ENCODE data around the gene CASP8AP2.

DNA sequence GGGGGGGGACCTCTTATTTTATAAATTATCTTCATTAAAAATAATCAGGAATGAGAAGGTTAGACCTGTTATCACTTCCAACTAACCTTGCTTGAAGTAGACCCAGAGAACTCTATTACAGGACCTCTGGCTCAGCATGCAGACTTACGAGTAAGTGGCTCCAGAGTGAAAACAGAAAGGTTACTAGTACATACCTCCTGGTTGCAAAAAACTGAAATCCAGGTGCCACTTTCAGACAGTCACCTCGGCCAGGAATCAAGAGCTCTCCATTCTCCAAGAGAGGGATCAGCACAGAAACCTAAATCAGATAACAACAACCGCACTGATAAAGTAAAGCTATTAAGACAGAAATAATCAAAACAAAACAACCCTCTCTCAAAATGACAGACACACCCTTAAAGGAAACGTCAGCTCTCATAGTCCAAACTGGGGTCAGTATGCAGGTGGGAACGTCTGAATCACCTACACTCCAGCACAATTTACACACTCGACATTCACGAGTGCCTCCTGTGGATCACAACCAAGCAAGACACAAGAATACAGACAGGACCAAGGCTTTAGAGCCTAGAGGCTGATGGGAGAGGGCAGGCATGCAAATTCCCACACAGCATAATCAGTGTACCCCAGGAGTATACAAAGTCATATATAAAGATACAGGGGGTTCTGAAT lies 41.9 kb upstream of the CASP8AP2 start:
- no peak for TF ChIP-seq POLR2AphosphoS5 (IDR thresholded peaks at IDR 0.05; ENCODE audit: low read depth)
- TF ChIP-seq, protein P1, sequence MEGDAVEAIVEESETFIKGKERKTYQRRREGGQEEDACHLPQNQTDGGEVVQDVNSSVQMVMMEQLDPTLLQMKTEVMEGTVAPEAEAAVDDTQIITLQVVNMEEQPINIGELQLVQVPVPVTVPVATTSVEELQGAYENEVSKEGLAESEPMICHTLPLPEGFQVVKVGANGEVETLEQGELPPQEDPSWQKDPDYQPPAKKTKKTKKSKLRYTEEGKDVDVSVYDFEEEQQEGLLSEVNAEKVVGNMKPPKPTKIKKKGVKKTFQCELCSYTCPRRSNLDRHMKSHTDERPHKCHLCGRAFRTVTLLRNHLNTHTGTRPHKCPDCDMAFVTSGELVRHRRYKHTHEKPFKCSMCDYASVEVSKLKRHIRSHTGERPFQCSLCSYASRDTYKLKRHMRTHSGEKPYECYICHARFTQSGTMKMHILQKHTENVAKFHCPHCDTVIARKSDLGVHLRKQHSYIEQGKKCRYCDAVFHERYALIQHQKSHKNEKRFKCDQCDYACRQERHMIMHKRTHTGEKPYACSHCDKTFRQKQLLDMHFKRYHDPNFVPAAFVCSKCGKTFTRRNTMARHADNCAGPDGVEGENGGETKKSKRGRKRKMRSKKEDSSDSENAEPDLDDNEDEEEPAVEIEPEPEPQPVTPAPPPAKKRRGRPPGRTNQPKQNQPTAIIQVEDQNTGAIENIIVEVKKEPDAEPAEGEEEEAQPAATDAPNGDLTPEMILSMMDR (conservative IDR thresholded peaks at IDR 0.05; ENCODE audit: low read depth in 2 of 2), result no peak
- no peak for TF ChIP-seq EZH2phosphoT487 (IDR thresholded peaks at IDR 0.05; ENCODE audit: unreplicated experiment)
- TF ChIP-seq, protein P2, sequence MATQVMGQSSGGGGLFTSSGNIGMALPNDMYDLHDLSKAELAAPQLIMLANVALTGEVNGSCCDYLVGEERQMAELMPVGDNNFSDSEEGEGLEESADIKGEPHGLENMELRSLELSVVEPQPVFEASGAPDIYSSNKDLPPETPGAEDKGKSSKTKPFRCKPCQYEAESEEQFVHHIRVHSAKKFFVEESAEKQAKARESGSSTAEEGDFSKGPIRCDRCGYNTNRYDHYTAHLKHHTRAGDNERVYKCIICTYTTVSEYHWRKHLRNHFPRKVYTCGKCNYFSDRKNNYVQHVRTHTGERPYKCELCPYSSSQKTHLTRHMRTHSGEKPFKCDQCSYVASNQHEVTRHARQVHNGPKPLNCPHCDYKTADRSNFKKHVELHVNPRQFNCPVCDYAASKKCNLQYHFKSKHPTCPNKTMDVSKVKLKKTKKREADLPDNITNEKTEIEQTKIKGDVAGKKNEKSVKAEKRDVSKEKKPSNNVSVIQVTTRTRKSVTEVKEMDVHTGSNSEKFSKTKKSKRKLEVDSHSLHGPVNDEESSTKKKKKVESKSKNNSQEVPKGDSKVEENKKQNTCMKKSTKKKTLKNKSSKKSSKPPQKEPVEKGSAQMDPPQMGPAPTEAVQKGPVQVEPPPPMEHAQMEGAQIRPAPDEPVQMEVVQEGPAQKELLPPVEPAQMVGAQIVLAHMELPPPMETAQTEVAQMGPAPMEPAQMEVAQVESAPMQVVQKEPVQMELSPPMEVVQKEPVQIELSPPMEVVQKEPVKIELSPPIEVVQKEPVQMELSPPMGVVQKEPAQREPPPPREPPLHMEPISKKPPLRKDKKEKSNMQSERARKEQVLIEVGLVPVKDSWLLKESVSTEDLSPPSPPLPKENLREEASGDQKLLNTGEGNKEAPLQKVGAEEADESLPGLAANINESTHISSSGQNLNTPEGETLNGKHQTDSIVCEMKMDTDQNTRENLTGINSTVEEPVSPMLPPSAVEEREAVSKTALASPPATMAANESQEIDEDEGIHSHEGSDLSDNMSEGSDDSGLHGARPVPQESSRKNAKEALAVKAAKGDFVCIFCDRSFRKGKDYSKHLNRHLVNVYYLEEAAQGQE (IDR thresholded peaks at IDR 0.05; ENCODE audit: unreplicated experiment), result no peak
- TF ChIP-seq EZH2 (IDR thresholded peaks at IDR 0.05; ENCODE audit: low read depth, unreplicated experiment), result no peak
- TF ChIP-seq ZNF114 (CRISPR knock-in tag; IDR thresholded peaks at IDR 0.05), result no peak
- TF ChIP-seq JUNB (IDR thresholded peaks at IDR 0.05; ENCODE audit: unreplicated experiment), result no peak
- TF ChIP-seq CREB1 (CRISPR knock-in tag; IDR thresholded peaks at IDR 0.05; ENCODE audit: low read depth), result no peak
